ENCODE data around the gene CZIB. TPM values are rescaled to one million over a fixed set of nuclear protein-coding genes. Genes with fewer than 3 reads are reported as not detected.

Gene CZIB
- polyA plus RNA-seq, 2 of the 4 experiments (the other 2 are of a cell fraction) = 33.1 to 66.2 TPM

- Histone ChIP-seq H3K27ac (no peak overlapping the region), H3K4me2 (no peak overlapping the region), H3K4me3 (no peak overlapping the region), H3K9me3 (peaks cover 17% of the 10 kb centered on the region; the same call in 2 of the 3 replicates), H3K4me1 (no peaks in the 10 kb centered on the region)
- DNase-seq (ENCODE audit: low read depth in 1 of 2, low spot score in 1 of 2) (no peak), FAIRE-seq (no peak), ATAC-seq (no peak)
- whole genome bisulfite sequencing (ENCODE audit: missing lambda C conversion rate) = 89% methylated on average over 3 of the region's 3 CpGs
- TF ChIP-seq PBX3 (IDR thresholded peaks at IDR 0.05) (no peak), HOXB13 (CRISPR knock-in tag; IDR thresholded peaks at IDR 0.05; ENCODE audit: low read depth) (no peak), E2F6 (IDR thresholded peaks at IDR 0.05; ENCODE audit: borderline replicate concordance, low read depth) (no peak), KDM1A (IDR thresholded peaks at IDR 0.05; ENCODE audit: low read depth) (no peak), POLR2A (IDR thresholded peaks at IDR 0.05; ENCODE audit: low read length) (no peak), HDAC2 (IDR thresholded peaks at IDR 0.05) (no peak), ZNF302 (CRISPR knock-in tag; IDR thresholded peaks at IDR 0.05) (no peak), HMGXB4 (CRISPR knock-in tag; IDR thresholded peaks at IDR 0.05; ENCODE audit: borderline replicate concordance) (no peak), NFE2L2 (conservative IDR thresholded peaks at IDR 0.05; ENCODE audit: low read length) (no peak), RFX5 (IDR thresholded peaks at IDR 0.05) (no peak), CHD2 (IDR thresholded peaks at IDR 0.05; ENCODE audit: low read length, partially characterized antibody) (no peak), JUNB (IDR thresholded peaks at IDR 0.05) (no peak), ZFP36 (IDR thresholded peaks at IDR 0.05; ENCODE audit: borderline replicate concordance, partially characterized antibody) (no peak), SMC3 (IDR thresholded peaks at IDR 0.05) (no peak), BHLHE40 (IDR thresholded peaks at IDR 0.05; ENCODE audit: low read depth, low read length) (no peak), HOXB5 (CRISPR knock-in tag; IDR thresholded peaks at IDR 0.05) (no peak)
- ChIA-PET POLR2A (no interaction called here), CTCF (no interaction called here)
Measured at GRCh38 chr1:53203466-53203865, 17.0 kb downstream of the CZIB start.

GRCh38 chr1:53198241-53198651 is 22.2 kb downstream of the CZIB start:
- FAIRE-seq (no peak), DNase-seq (ENCODE audit: low read depth in 1 of 2, low spot score in 1 of 2) (no peak), ATAC-seq (no peak)
- Histone ChIP-seq H3K27ac (no peak overlapping the region), H3K4me2 (peak overlapping the region; percentile 81; the same call in 2 of the 3 replicates), H3K9me3 (no peaks in the 10 kb centered on the region), H3K4me3 (no peak overlapping the region), H3K4me1 (peaks cover 9% of the 10 kb centered on the region)
- POLR2A ChIA-PET = no interaction called here
- TF ChIP-seq ZSCAN20 (CRISPR knock-in tag; IDR thresholded peaks at IDR 0.05) = no peak
- no peak for TF ChIP-seq CHD4 (IDR thresholded peaks at IDR 0.05; ENCODE audit: borderline replicate concordance)
- CTCF ChIA-PET = interaction anchor here (0.9 kb wide), 1 partner anchor 13 kb away, joined by 3 read pairs; no protein-coding TSS in a partner anchor
- WGBS (ENCODE audit: missing lambda C conversion rate) = 65% methylated on average over 4 of the region's 4 CpGs

- ChIA-PET POLR2A (no interaction called here), CTCF (interaction anchor here (0.6 kb wide), 2 partner anchors 226 to 1612 kb away, joined by 3 to 4 read pairs; no protein-coding TSS in a partner anchor)
- ATAC-seq (peak; percentile 17 to 20; a peak in 2 of 6 replicates), DNase-seq (ENCODE audit: low read depth in 1 of 2, low spot score in 1 of 2) (no peak), FAIRE-seq (no peak)
- WGBS (ENCODE audit: missing lambda C conversion rate) = 41% methylated on average over 13 of the region's 13 CpGs
- peak overlapping the region; percentile 81 for H3K4me2 ChIP-seq
- no peaks in the 10 kb centered on the region for H3K9me3 ChIP-seq
- peak overlapping the region; percentile 84 for H3K4me3 ChIP-seq
- H3K27ac ChIP-seq = peak overlapping the region; percentile 87 to 100
- peaks cover 9% of the 10 kb centered on the region for H3K4me1 ChIP-seq
- TF ChIP-seq HDAC2 (IDR thresholded peaks at IDR 0.05) = no peak
- TF ChIP-seq MAX (IDR thresholded peaks at IDR 0.05) = no peak
- TF ChIP-seq POLR2AphosphoS2 (conservative IDR thresholded peaks at IDR 0.05; ENCODE audit: low read length) = no peak
- TF ChIP-seq MAFK (IDR thresholded peaks at IDR 0.05; ENCODE audit: partially characterized antibody) = peak; percentile 47
- no peak for TF ChIP-seq E2F6 (IDR thresholded peaks at IDR 0.05; ENCODE audit: borderline replicate concordance, low read depth)
- no peak for TF ChIP-seq SMC3 (IDR thresholded peaks at IDR 0.05)
- TF ChIP-seq RCOR1 (IDR thresholded peaks at IDR 0.05; ENCODE audit: low read depth, low read length) = no peak
- TF ChIP-seq CHD2 (IDR thresholded peaks at IDR 0.05; ENCODE audit: low read length, partially characterized antibody) = no peak
Measured at GRCh38 chr1:53197291-53198200, 22.9 kb downstream of the CZIB start.

Measured in A549 (cell line).